Prostate gland (tissue), 2 donors: ENCODE data around the gene PLCB4.

Experiments used
- POLR2A ChIP-seq: fragments of 450-650 bp; IDR thresholded peaks from one replicate; pipeline ENCODE4 v1.6.1; 2016; ENCODE audit warnings: antibody characterized with exemption, mild to moderate bottlenecking
- POLR2AphosphoS5 ChIP-seq: sonication (generic); formaldehyde crosslinking; IDR thresholded peaks from one replicate; pipeline ENCODE4 v1.6.1; 2017; ENCODE audit warnings: antibody characterized with exemption
- TF ChIP-seq, protein P1 (sequence below), 4 experiments: fragments of 200-600 bp in 2 of 4; fragments of 450-650 bp in 2 of 4; sonication (generic) in 2 of 4; IDR thresholded peaks; 1 replicate in 3 of 4; 2 replicates in 1 of 4; pipeline ENCODE4 v1.5.1; 2016 to 2019; ENCODE audit warnings: antibody characterized with exemption in 4 of 4, mild to moderate bottlenecking in 2 of 4, moderate library complexity in 2 of 4

DNA sequence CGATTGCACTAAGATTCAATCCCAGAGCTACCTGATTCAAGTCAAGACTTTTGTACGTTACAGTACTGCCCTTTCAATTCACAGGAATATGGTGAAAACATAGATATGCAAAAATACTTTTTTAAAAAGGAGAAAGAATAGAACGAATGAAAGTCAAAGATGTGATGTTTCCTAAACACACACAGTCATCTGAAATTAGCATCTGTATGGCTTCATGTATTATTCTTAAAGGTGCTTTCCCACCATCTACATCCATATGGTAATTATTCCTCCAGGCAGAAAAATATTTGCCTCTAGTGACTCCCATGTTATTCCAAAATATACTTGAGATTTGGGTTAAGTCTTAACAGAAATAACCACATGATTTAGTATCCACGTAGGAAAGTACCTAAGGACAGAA, 330.0 kb downstream of the PLCB4 start:
- TF ChIP-seq, protein P1, sequence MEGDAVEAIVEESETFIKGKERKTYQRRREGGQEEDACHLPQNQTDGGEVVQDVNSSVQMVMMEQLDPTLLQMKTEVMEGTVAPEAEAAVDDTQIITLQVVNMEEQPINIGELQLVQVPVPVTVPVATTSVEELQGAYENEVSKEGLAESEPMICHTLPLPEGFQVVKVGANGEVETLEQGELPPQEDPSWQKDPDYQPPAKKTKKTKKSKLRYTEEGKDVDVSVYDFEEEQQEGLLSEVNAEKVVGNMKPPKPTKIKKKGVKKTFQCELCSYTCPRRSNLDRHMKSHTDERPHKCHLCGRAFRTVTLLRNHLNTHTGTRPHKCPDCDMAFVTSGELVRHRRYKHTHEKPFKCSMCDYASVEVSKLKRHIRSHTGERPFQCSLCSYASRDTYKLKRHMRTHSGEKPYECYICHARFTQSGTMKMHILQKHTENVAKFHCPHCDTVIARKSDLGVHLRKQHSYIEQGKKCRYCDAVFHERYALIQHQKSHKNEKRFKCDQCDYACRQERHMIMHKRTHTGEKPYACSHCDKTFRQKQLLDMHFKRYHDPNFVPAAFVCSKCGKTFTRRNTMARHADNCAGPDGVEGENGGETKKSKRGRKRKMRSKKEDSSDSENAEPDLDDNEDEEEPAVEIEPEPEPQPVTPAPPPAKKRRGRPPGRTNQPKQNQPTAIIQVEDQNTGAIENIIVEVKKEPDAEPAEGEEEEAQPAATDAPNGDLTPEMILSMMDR (IDR thresholded peaks at IDR 0.05): no peak
- TF ChIP-seq POLR2A (no peak), POLR2AphosphoS5 (no peak)
